ENCODE data around the gene DLG1.

DNA sequence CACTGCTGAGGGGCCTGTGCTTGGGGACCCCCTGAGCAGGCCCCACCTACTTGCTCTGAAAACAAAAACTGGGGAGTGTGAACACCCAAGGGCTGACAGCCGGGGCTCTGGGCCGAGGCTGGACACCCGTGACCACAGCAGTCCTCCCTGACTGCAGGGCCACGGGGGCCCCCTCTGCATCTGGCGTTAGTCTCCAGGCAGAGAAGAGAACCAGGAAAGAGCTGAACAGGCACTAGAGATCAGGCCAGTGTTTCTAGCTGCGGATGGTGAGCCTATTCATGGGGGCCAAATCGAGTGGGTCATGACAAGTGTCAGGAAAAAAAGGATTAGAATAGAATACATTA lies 285.9 kb downstream of the DLG1 start:
- TF ChIP-seq CTCF (IDR thresholded peaks at IDR 0.05) (no peak), POLR2A (IDR thresholded peaks at IDR 0.05) (no peak)
